Endothelial cell of umbilical vein (primary cell): ENCODE data around the gene ARHGEF6. TPM values are rescaled to one million over a fixed set of nuclear protein-coding genes. Genes with fewer than 3 reads are reported as not detected.

Source experiments
- BruUV-seq: library from RNA; stranded (reverse); fragments of 400-500 nt; replicated peaks from 2 replicates; lab custom pipeline; 2021; lab: Mats Ljungman, UMichigan
- CTCF ChIA-PET: fragments of 300-600, 350-600 bp; sonication (Branson Sonifier 250); formaldehyde crosslinking; loops from one replicate; lab custom pipeline; 2021; ENCODE audit warnings: antibody characterized with exemption, inconsistent platforms; lab: Charles Lee
- POLR2A ChIA-PET: fragments of 300-600, 350-600 bp; sonication (Branson Sonifier 250); formaldehyde crosslinking; loops from one replicate; lab custom pipeline; 2021; ENCODE audit warnings: antibody characterized with exemption, inconsistent platforms; lab: Charles Lee
- DNase-seq: peaks from one replicate; pipeline ENCODE4 v3.0.0-alpha.2; 2011; ENCODE audit warnings: low read depth, low spot score
- FAIRE-seq: peaks from 2 replicates; lab custom pipeline; 2011; peaks lifted over from hg19 to GRCh38; lab: Jason Lieb, UNC
- H2AFZ ChIP-seq: 2 replicates; pipeline ENCODE4 v1.6.0; 2012; ENCODE audit warnings: low read depth, low read length, control low read depth, inconsistent platforms
- H3K27ac ChIP-seq: 2 replicates; pipeline ENCODE4 v1.5.1; 2011; ENCODE audit warnings: low read depth, mild to moderate bottlenecking, control low read depth, low read length, moderate library complexity; ENCODE audit not compliant: insufficient read depth
- H3K27me3 ChIP-seq, 2 experiments: 2 replicates each; pipeline versions ENCODE4 v1.6.0 to v1.6.1; 2011; ENCODE audit warnings: low read length in 2 of 2, mixed read lengths in 1 of 2; ENCODE audit not compliant: control insufficient read depth in 2 of 2, insufficient read depth in 2 of 2
- H3K36me3 ChIP-seq, 2 experiments: 2 replicates in 1 of 2; 3 replicates in 1 of 2; pipeline ENCODE4 v1.5.1; 2011; ENCODE audit warnings: low read length in 2 of 2, mild to moderate bottlenecking in 1 of 2, moderate library complexity in 1 of 2; ENCODE audit not compliant: control insufficient read depth in 2 of 2, insufficient read depth in 2 of 2; ENCODE audit errors: extremely low read depth in 1 of 2
- H3K4me1 ChIP-seq: 3 replicates; pipeline ENCODE4 v1.5.1; 2011; ENCODE audit warnings: mild to moderate bottlenecking, low read length; ENCODE audit not compliant: control insufficient read depth, insufficient read depth; ENCODE audit errors: extremely low read depth
- H3K4me2 ChIP-seq: 2 replicates; pipeline ENCODE4 v1.6.1; 2011; ENCODE audit warnings: low read length, control low read depth, mixed read lengths; ENCODE audit not compliant: insufficient read depth
- H3K4me3 ChIP-seq, 3 experiments: fragments of 200-600 bp in 1 of 3; sonication (generic), shearing (Covaris generic) in 1 of 3; replicated peaks in 1 of 3; 2 replicates each; pipeline ENCODE4 v1.5.1; 2011 to 2016; ENCODE audit warnings: control low read depth in 3 of 3, low read length in 3 of 3, mild to moderate bottlenecking in 2 of 3, inconsistent platforms in 1 of 3, low read depth in 1 of 3, moderate library complexity in 1 of 3; ENCODE audit not compliant: insufficient read depth in 1 of 3
- H3K79me2 ChIP-seq: 2 replicates; pipeline ENCODE4 v1.6.0; 2012; ENCODE audit warnings: low read length, inconsistent platforms; ENCODE audit not compliant: control insufficient read depth, insufficient read depth
- H3K9ac ChIP-seq: replicated peaks from 2 replicates; pipeline ENCODE3; 2011; ENCODE audit warnings: low read length, control low read depth; ENCODE audit not compliant: insufficient read depth; ENCODE audit errors: extremely low read depth
- H3K9me1 ChIP-seq: replicated peaks from 3 replicates; pipeline ENCODE4 v1.6.0; 2011; ENCODE audit warnings: mild to moderate bottlenecking, low read length; ENCODE audit not compliant: control insufficient read depth, insufficient read depth; ENCODE audit errors: extremely low read depth
- H3K9me3 ChIP-seq: replicated peaks from 2 replicates; pipeline ENCODE4 v1.5.1; 2012; ENCODE audit warnings: low read length, inconsistent platforms; ENCODE audit not compliant: control insufficient read depth, insufficient read depth
- H4K20me1 ChIP-seq: replicated peaks from 2 replicates; pipeline ENCODE3; 2011; ENCODE audit warnings: mild to moderate bottlenecking, low read length; ENCODE audit not compliant: control insufficient read depth, insufficient read depth; ENCODE audit errors: extremely low read depth
- EZH2 ChIP-seq: IDR thresholded peaks from 2 replicates; pipeline ENCODE4 v1.6.1; 2012; ENCODE audit warnings: borderline replicate concordance, low read depth, mild to moderate bottlenecking, moderate library complexity, low read length, inconsistent platforms; ENCODE audit not compliant: severe bottlenecking
- FOS ChIP-seq: IDR thresholded peaks from 2 replicates; pipeline ENCODE4 v1.6.1; 2011; ENCODE audit warnings: mild to moderate bottlenecking, low read length, moderate library complexity, borderline replicate concordance; ENCODE audit not compliant: insufficient read depth
- GATA2 ChIP-seq: IDR thresholded peaks from 2 replicates; pipeline ENCODE4 v1.7.0; 2011; ENCODE audit warnings: low read depth, mild to moderate bottlenecking, moderate library complexity, mixed read lengths, low read length; ENCODE audit not compliant: insufficient read length, insufficient read depth
- JUN ChIP-seq: IDR thresholded peaks from 2 replicates; pipeline ENCODE4 v1.6.1; 2011; ENCODE audit warnings: borderline replicate concordance, low read depth; ENCODE audit not compliant: insufficient read length, insufficient read depth
- MYC ChIP-seq: IDR thresholded peaks from one replicate; pipeline ENCODE4 v1.6.1; 2011; ENCODE audit warnings: mild to moderate bottlenecking, low read depth, low read length
- POLR2A ChIP-seq: IDR thresholded peaks from 2 replicates; pipeline ENCODE4 v1.6.1; 2012; ENCODE audit warnings: low read depth, mild to moderate bottlenecking, control low read depth, low read length
- POLR2AphosphoS5 ChIP-seq: IDR thresholded peaks from 2 replicates; pipeline ENCODE4 v1.6.1; 2012; ENCODE audit warnings: low read depth, mild to moderate bottlenecking, control low read depth, low read length, moderate library complexity; ENCODE audit not compliant: insufficient read depth
- dilution Hi-C: fragments of 300-500 bp; cut with MboI; formaldehyde crosslinking; loops from one replicate; pipeline ENCODE4 v1.15.0; 2019; ENCODE audit warnings: low sequenced_read_pairs; ENCODE audit not compliant: extremely low pct_ligation_motif_present
- intact Hi-C: fragments of 100-400 bp; cut with micrococcal nuclease; formaldehyde crosslinking; loops from one replicate; pipeline ENCODE4 v1.10.0; 2022
- polyA plus RNA-seq, 4 experiments: library from polyadenylated mRNA; depleted of rRNA in 3 of 4; stranded (reverse) in 3 of 4; unstranded in 1 of 4; fragments of >200 nt; gene quantifications; 2 replicates each; pipeline versions ENCODE4 v1.2.1 to v1.2.3, GENCODE V29; 2011 to 2012; ENCODE audit warnings: missing spikeins in 1 of 4
- total RNA-seq: library from RNA; stranded (reverse); gene quantifications from 2 replicates; pipeline ENCODE4 v1.2.3, GENCODE V29; 2021
- TF ChIP-seq, protein P1 (sequence below), 2 donors: IDR thresholded peaks; 1 replicate in 1 of 2; 2 replicates in 1 of 2; pipeline ENCODE4 v1.5.1; 2011; ENCODE audit warnings: low read length in 2 of 2, mild to moderate bottlenecking in 2 of 2, moderate library complexity in 2 of 2, control low read depth in 1 of 2, inconsistent platforms in 1 of 2, low read depth in 1 of 2; ENCODE audit not compliant: insufficient read depth in 1 of 2; ENCODE audit errors: extremely low read depth in 1 of 2
- TF ChIP-seq, protein P2 (sequence below): IDR thresholded peaks from 2 replicates; pipeline ENCODE4 v1.6.1; 2011; ENCODE audit not compliant: insufficient read depth, insufficient read length

ARHGEF6 gene
- total and polyA plus RNA-seq, 2 donors (not counting 3 experiments of a cell fraction or from before 2014, with no cell fraction given), result 4.9 to 6.4 TPM

DNA sequence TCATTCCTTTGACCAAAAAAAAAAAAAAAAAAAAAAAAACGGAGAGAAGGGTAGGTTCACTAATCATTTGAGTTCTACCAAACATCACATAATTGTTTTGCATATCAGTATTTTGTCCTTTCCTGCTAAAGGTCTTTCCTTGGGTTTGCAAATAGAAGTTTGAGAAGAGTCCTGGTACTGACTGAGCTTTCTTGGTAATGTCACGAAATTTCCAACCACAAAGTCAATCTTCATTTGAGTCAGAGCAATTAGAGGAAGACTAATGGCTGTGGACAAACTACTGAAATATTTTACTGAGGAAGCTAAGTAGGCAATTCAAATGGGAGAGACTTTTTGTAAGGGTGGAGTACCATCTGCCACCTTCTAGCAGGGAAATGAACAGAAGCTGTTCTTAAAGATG lies 154.5 kb downstream of the ARHGEF6 start:
- ChIA-PET POLR2A (no interaction called here), CTCF (no interaction called here)
- H3K4me3 ChIP-seq, result no peak overlapping the region
- no peaks in the 10 kb centered on the region for H3K9me3 ChIP-seq
- H3K4me1 ChIP-seq, result no peaks in the 10 kb centered on the region
- H3K36me3 ChIP-seq, result no peaks in the 10 kb centered on the region
- H4K20me1 ChIP-seq, result no peaks in the 10 kb centered on the region
- H3K27me3 ChIP-seq, result no peaks in the 10 kb centered on the region
- H2AFZ ChIP-seq, result no peak overlapping the region
- no peak overlapping the region for H3K27ac ChIP-seq
- dilution Hi-C loops, result no loop called here
- H3K4me2 ChIP-seq, result no peak overlapping the region
- DNase-seq (no peak), FAIRE-seq (no peak)
- intact Hi-C loops, result no loop called here
- H3K79me2 ChIP-seq, result no peaks in the 10 kb centered on the region
- TF ChIP-seq, protein P1, sequence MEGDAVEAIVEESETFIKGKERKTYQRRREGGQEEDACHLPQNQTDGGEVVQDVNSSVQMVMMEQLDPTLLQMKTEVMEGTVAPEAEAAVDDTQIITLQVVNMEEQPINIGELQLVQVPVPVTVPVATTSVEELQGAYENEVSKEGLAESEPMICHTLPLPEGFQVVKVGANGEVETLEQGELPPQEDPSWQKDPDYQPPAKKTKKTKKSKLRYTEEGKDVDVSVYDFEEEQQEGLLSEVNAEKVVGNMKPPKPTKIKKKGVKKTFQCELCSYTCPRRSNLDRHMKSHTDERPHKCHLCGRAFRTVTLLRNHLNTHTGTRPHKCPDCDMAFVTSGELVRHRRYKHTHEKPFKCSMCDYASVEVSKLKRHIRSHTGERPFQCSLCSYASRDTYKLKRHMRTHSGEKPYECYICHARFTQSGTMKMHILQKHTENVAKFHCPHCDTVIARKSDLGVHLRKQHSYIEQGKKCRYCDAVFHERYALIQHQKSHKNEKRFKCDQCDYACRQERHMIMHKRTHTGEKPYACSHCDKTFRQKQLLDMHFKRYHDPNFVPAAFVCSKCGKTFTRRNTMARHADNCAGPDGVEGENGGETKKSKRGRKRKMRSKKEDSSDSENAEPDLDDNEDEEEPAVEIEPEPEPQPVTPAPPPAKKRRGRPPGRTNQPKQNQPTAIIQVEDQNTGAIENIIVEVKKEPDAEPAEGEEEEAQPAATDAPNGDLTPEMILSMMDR (IDR thresholded peaks at IDR 0.05; ENCODE audit: extremely low read depth in 1 of 2, insufficient read depth in 1 of 2, low read depth in 1 of 2, low read length in 2 of 2), result no peak
- TF ChIP-seq JUN (no peak), EZH2 (no peak)
- no peak overlapping the region for H3K9ac ChIP-seq
- BruUV-seq, result no TSS peak
- no peaks in the 10 kb centered on the region for H3K9me1 ChIP-seq

DNA sequence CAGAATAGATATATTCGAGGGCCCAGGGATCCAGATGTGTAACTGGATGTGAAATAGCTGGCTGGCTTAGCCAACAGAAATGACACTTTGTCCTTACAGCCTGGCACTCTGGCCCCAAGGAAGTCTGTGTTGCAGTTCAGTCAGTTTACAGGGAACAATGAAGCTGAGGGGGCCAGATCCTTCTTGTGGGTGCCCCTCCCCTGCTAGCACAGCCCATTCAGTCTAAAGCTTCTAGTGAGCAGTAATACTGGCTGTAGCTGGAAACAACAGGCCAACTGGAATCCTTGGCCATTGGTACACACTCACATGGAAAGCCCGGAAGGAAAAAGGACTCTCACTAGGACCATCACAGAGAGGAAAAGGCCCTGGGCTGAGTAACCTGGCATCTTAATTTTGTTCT lies 155.5 kb downstream of the ARHGEF6 start:
- BruUV-seq, result no TSS peak
- intact Hi-C loops, result no loop called here
- no peaks in the 10 kb centered on the region for H3K4me1 ChIP-seq
- no peaks in the 10 kb centered on the region for H4K20me1 ChIP-seq
- DNase-seq (no peak), FAIRE-seq (no peak)
- ChIA-PET CTCF (no interaction called here), POLR2A (no interaction called here)
- H3K4me3 ChIP-seq, result no peak overlapping the region
- no peaks in the 10 kb centered on the region for H3K79me2 ChIP-seq
- no peaks in the 10 kb centered on the region for H3K36me3 ChIP-seq
- TF ChIP-seq FOS (no peak), GATA2 (no peak), JUN (no peak), MYC (no peak), POLR2AphosphoS5 (no peak), EZH2 (no peak), POLR2A (no peak)
- TF ChIP-seq, protein P1 (IDR thresholded peaks at IDR 0.05; ENCODE audit: extremely low read depth in 1 of 2, insufficient read depth in 1 of 2, low read depth in 1 of 2, low read length in 2 of 2), result no peak
- TF ChIP-seq, protein P2, sequence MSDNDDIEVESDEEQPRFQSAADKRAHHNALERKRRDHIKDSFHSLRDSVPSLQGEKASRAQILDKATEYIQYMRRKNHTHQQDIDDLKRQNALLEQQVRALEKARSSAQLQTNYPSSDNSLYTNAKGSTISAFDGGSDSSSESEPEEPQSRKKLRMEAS, result no peak
- no peak overlapping the region for H3K4me2 ChIP-seq
- H3K9ac ChIP-seq, result no peak overlapping the region
- no peak overlapping the region for H2AFZ ChIP-seq
- H3K9me3 ChIP-seq, result no peaks in the 10 kb centered on the region
- dilution Hi-C loops, result no loop called here
- H3K27ac ChIP-seq, result no peak overlapping the region
- H3K9me1 ChIP-seq, result no peaks in the 10 kb centered on the region
- no peaks in the 10 kb centered on the region for H3K27me3 ChIP-seq
